ENCODE measurements around the gene GRM7. TPM values are rescaled to one million over a fixed set of nuclear protein-coding genes. Genes with fewer than 3 reads are reported as not detected.
A peak's percentile ranks its signal among the peaks of the same experiment; 100 is the strongest.

GRM7 gene
- total RNA-seq, 2 donors from 2014 or later, result 0.96 to 1.5 TPM

GRCh38 chr3:6989608-6990291 lies 128.8 kb downstream of the GRM7 start:
- Histone ChIP-seq H3K27ac (no peak overlapping the region), H3K4me1 (replicated peaks) (no peaks in the 10 kb centered on the region), H3K9me3 (no peaks in the 10 kb centered on the region), H3K27me3 (replicated peaks; ENCODE audit: insufficient read depth) (no peaks in the 10 kb centered on the region), H3K4me3 (no peak overlapping the region), H3K36me3 (no peaks in the 10 kb centered on the region)
- 78% methylated on average over 4 of the region's 4 CpGs for WGBS
- intact Hi-C loops (cut with DNase I), result no loop called here
- no peak for TF ChIP-seq POLR2AphosphoS5 (IDR thresholded peaks at IDR 0.05)
- TF ChIP-seq POLR2A (IDR thresholded peaks at IDR 0.05), result no peak
- TF ChIP-seq, protein P1, sequence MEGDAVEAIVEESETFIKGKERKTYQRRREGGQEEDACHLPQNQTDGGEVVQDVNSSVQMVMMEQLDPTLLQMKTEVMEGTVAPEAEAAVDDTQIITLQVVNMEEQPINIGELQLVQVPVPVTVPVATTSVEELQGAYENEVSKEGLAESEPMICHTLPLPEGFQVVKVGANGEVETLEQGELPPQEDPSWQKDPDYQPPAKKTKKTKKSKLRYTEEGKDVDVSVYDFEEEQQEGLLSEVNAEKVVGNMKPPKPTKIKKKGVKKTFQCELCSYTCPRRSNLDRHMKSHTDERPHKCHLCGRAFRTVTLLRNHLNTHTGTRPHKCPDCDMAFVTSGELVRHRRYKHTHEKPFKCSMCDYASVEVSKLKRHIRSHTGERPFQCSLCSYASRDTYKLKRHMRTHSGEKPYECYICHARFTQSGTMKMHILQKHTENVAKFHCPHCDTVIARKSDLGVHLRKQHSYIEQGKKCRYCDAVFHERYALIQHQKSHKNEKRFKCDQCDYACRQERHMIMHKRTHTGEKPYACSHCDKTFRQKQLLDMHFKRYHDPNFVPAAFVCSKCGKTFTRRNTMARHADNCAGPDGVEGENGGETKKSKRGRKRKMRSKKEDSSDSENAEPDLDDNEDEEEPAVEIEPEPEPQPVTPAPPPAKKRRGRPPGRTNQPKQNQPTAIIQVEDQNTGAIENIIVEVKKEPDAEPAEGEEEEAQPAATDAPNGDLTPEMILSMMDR (IDR thresholded peaks at IDR 0.05), result no peak
- no peak for DNase-seq (ENCODE audit: low spot score)

DNA sequence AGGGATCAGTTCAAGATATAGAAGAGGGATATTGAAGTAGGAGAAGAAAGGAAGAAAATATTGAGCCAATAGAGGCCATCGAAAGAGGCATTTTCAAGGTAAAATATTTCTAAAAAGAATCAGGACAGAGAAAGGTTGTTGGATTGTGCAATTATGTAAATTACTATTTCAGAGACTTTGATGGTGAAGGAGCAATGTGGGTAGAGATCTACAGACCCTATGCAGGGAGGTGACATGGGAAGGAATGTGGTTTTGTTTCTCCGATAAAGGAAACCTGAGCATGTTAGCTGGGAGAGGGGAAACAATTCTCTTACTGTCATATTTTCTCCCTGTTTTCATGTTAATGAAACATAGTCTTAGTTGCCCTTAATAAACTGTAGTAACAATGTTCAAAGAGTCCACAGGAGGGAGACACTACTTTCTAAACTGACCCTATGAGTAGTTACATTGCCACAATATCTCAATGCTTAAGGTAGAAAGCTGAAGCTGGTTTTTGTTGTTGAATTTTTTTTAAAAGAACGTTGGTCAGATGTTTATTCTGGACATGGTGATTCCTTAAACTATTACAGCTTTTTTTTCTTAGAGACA lies 133.3 kb downstream of the GRM7 start:
- Histone ChIP-seq H3K4me3 (no peak overlapping the region), H3K27me3 (replicated peaks; ENCODE audit: insufficient read depth) (no peaks in the 10 kb centered on the region), H3K27ac (no peak overlapping the region), H3K36me3 (no peaks in the 10 kb centered on the region), H3K4me1 (replicated peaks) (no peaks in the 10 kb centered on the region), H3K9me3 (no peaks in the 10 kb centered on the region)
- TF ChIP-seq POLR2A (IDR thresholded peaks at IDR 0.05) (no peak), POLR2AphosphoS5 (IDR thresholded peaks at IDR 0.05) (no peak)
- TF ChIP-seq, protein P1 (IDR thresholded peaks at IDR 0.05), result peak in 2 of 4 experiments; percentile 36 to 50
- no peak for DNase-seq (ENCODE audit: low spot score)
- intact Hi-C loops (cut with DNase I), result no loop called here
- WGBS, result 63% methylated on average over 3 of the region's 3 CpGs

DNA sequence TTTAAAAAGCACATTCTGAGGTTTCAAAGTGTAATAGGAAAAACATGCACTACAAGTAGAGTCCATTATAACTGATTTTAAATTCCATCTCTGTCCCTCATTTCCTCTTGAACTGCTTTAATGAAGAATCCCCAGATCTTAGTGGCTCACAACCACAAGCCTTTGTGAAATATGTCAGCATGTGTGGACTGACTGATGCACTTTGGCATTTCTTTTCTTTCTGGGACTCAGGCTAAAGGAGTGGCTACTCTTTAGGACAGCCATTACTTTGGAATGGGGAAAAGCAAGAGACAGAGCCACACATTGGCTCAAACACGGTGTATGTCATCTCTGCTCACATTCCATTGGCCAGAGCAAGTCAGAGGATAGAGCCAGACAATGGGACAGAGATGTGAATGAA lies 139.6 kb downstream of the GRM7 start:
- TF ChIP-seq, protein P1 (IDR thresholded peaks at IDR 0.05), result no peak
- TF ChIP-seq POLR2AphosphoS5 (IDR thresholded peaks at IDR 0.05) (no peak), POLR2A (IDR thresholded peaks at IDR 0.05) (no peak)
- no peak overlapping the region for H3K27ac ChIP-seq
- no peaks in the 10 kb centered on the region for H3K9me3 ChIP-seq
- WGBS, result 43% methylated on average over 1 of the region's 1 CpG
- H3K4me1 ChIP-seq (replicated peaks), result no peaks in the 10 kb centered on the region
- no peaks in the 10 kb centered on the region for H3K36me3 ChIP-seq
- intact Hi-C loops (cut with DNase I), result no loop called here
- no peaks in the 10 kb centered on the region for H3K27me3 ChIP-seq (replicated peaks; ENCODE audit: insufficient read depth)
- DNase-seq (ENCODE audit: low spot score), result no peak
- H3K4me3 ChIP-seq, result no peak overlapping the region

DNA sequence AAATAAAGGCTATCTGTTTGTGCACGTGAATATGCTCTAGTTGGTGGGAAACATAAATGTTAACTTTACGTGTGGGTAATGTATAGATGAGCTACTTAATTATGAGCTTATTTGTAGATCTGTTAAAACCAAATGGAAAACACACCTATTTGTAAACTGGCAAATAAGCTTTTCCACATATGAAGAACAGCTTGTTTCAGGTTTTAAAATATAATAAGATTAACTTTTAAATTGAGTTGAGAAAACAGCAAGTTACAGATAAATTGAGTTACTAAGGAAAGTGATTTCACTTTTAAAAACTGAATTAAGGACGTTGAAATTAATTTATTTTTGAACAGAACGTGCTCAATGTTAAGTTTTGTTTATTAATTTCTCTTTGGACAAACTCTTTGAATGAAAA lies 140.5 kb downstream of the GRM7 start:
- TF ChIP-seq POLR2AphosphoS5 (IDR thresholded peaks at IDR 0.05), result no peak
- TF ChIP-seq, protein P1 (IDR thresholded peaks at IDR 0.05), result no peak
- TF ChIP-seq POLR2A (IDR thresholded peaks at IDR 0.05), result no peak
- no peaks in the 10 kb centered on the region for H3K4me1 ChIP-seq (replicated peaks)
- no peak overlapping the region for H3K27ac ChIP-seq
- H3K27me3 ChIP-seq (replicated peaks; ENCODE audit: insufficient read depth), result no peaks in the 10 kb centered on the region
- no peaks in the 10 kb centered on the region for H3K36me3 ChIP-seq
- no peak overlapping the region for H3K4me3 ChIP-seq
- H3K9me3 ChIP-seq, result no peaks in the 10 kb centered on the region
- intact Hi-C loops (cut with DNase I), result no loop called here
- WGBS, result 82% methylated on average over 4 of the region's 4 CpGs
- no peak for DNase-seq (ENCODE audit: low spot score)
